Activated T-cell treated with anti-CD3 and anti-CD28 coated beads, Interleukin-2, amount 50 U/mL, for 72 hours (primary cell): ENCODE measurements around the gene MDFI. TPM values are rescaled to one million over a fixed set of nuclear protein-coding genes. Genes with fewer than 3 reads are reported as not detected.

ENCODE experiments used
- ATAC-seq, 2 donors: fragments of 150-1000 bp; cut with Tn5 transposase; replicated peaks in 1 of 2; 2 replicates each; pipeline ENCODE4 v1.10.0; 2021; ENCODE audit warnings: moderate library complexity in 2 of 2, mild to moderate bottlenecking in 1 of 2
- DNase-seq, 2 donors: peaks; one replicate each; pipeline ENCODE4 v3.0.0; 2021 to 2022; ENCODE audit warnings: mixed read lengths in 1 of 2
- H3K27ac Mint-ChIP-seq: one replicate; pipeline ENCODE4 v1.8.0; 2022; ENCODE audit warnings: mild to moderate bottlenecking, moderate library complexity, mixed read lengths
- H3K27me3 Mint-ChIP-seq: one replicate; pipeline ENCODE4 v1.8.0; 2022; ENCODE audit warnings: low read depth, mixed read lengths
- H3K36me3 Mint-ChIP-seq, 2 donors: one replicate each; pipeline ENCODE4 v1.8.0; 2022; ENCODE audit warnings: mixed read lengths in 2 of 2, mild to moderate bottlenecking in 1 of 2; ENCODE audit not compliant: insufficient read depth in 2 of 2
- H3K4me1 Mint-ChIP-seq: one replicate; pipeline ENCODE4 v1.8.0; 2022; ENCODE audit warnings: low read depth, mixed read lengths
- H3K4me3 Mint-ChIP-seq, 2 donors: one replicate each; pipeline ENCODE4 v1.8.0; 2022; ENCODE audit warnings: mild to moderate bottlenecking in 2 of 2, mixed read lengths in 2 of 2, moderate library complexity in 2 of 2
- H3K9me3 Mint-ChIP-seq, 2 donors: one replicate each; pipeline ENCODE4 v1.8.0; 2022; ENCODE audit warnings: mixed read lengths in 2 of 2
- total RNA-seq, 2 donors: library from RNA; stranded (reverse); gene quantifications; one replicate each; pipeline ENCODE4 v1.2.3, GENCODE V29; 2022

Gene MDFI
- total RNA-seq, 2 donors from 2014 or later = not detected

GRCh38 chr6:41629128-41629527, 9.1 kb upstream of the MDFI start:
- Mint-ChIP-seq H3K27me3 (peaks cover 7% of the 10 kb centered on the region), H3K27ac (no peak overlapping the region), H3K4me1 (peaks cover 12% of the 10 kb centered on the region), H3K36me3 (no peaks in the 10 kb centered on the region), H3K9me3 (no peaks in the 10 kb centered on the region), H3K4me3 (no peak overlapping the region)
- DNase-seq = no peak
- no peak for ATAC-seq

GRCh38 chr6:41630069-41630468, 8.2 kb upstream of the MDFI start:
- peaks cover 10% of the 10 kb centered on the region for H3K4me1 Mint-ChIP-seq
- H3K9me3 Mint-ChIP-seq = no peaks in the 10 kb centered on the region
- H3K36me3 Mint-ChIP-seq = no peaks in the 10 kb centered on the region
- H3K27ac Mint-ChIP-seq = no peak overlapping the region
- no peak for DNase-seq
- no peak for ATAC-seq
- H3K27me3 Mint-ChIP-seq = peaks cover 16% of the 10 kb centered on the region
- no peak overlapping the region for H3K4me3 Mint-ChIP-seq

- no peak for ATAC-seq
- no peak overlapping the region for H3K27ac Mint-ChIP-seq
- peaks cover 4% of the 10 kb centered on the region for H3K4me1 Mint-ChIP-seq
- H3K36me3 Mint-ChIP-seq = no peaks in the 10 kb centered on the region
- DNase-seq = no peak
- peaks cover 25% of the 10 kb centered on the region for H3K27me3 Mint-ChIP-seq
- no peaks in the 10 kb centered on the region for H3K9me3 Mint-ChIP-seq
- H3K4me3 Mint-ChIP-seq = no peak overlapping the region
Observed at GRCh38 chr6:41630946-41631345, 7.3 kb upstream of the MDFI start.

- no peaks in the 10 kb centered on the region for H3K36me3 Mint-ChIP-seq
Observed at GRCh38 chr6:41633056-41633634, 5.1 kb upstream of the MDFI start.

GRCh38 chr6:41634657-41635056, 3.6 kb upstream of the MDFI start:
- ATAC-seq = no peak
- Mint-ChIP-seq H3K36me3 (no peaks in the 10 kb centered on the region), H3K27me3 (peaks cover 46% of the 10 kb centered on the region), H3K4me1 (peaks cover 6% of the 10 kb centered on the region), H3K27ac (no peak overlapping the region), H3K9me3 (no peaks in the 10 kb centered on the region), H3K4me3 (no peak overlapping the region)
- no peak for DNase-seq

More at GRCh38 chr6:41633056-41633634, 5.1 kb upstream of the MDFI start:
- DNase-seq (no peak), ATAC-seq (no peak)
- H3K4me1 Mint-ChIP-seq = peaks cover 6% of the 10 kb centered on the region
- no peak overlapping the region for H3K4me3 Mint-ChIP-seq
- H3K27ac Mint-ChIP-seq = no peak overlapping the region
- no peaks in the 10 kb centered on the region for H3K9me3 Mint-ChIP-seq
- H3K27me3 Mint-ChIP-seq = peaks cover 38% of the 10 kb centered on the region

GRCh38 chr6:41635365-41635764, 2.9 kb upstream of the MDFI start:
- ATAC-seq (no peak), DNase-seq (no peak)
- H3K4me1 Mint-ChIP-seq = peaks cover 6% of the 10 kb centered on the region
- H3K9me3 Mint-ChIP-seq = no peaks in the 10 kb centered on the region
- no peak overlapping the region for H3K27ac Mint-ChIP-seq
- H3K4me3 Mint-ChIP-seq = no peak overlapping the region
- peaks cover 53% of the 10 kb centered on the region for H3K27me3 Mint-ChIP-seq
- no peaks in the 10 kb centered on the region for H3K36me3 Mint-ChIP-seq

GRCh38 chr6:41636833-41637193, 1.5 kb upstream of the MDFI start:
- H3K27ac Mint-ChIP-seq = no peak overlapping the region
- no peaks in the 10 kb centered on the region for H3K9me3 Mint-ChIP-seq
- H3K27me3 Mint-ChIP-seq = peaks cover 64% of the 10 kb centered on the region
- ATAC-seq (no peak), DNase-seq (no peak)
- no peaks in the 10 kb centered on the region for H3K36me3 Mint-ChIP-seq
- H3K4me1 Mint-ChIP-seq = peaks cover 6% of the 10 kb centered on the region
- H3K4me3 Mint-ChIP-seq = no peak overlapping the region

GRCh38 chr6:41637194-41638001, 870 bp upstream of the MDFI start:
- Mint-ChIP-seq H3K36me3 (no peaks in the 10 kb centered on the region), H3K27ac (no peak overlapping the region), H3K9me3 (no peaks in the 10 kb centered on the region), H3K27me3 (peaks cover 67% of the 10 kb centered on the region), H3K4me3 (peak overlapping the region; percentile 73 to 74), H3K4me1 (peaks cover 6% of the 10 kb centered on the region)
- DNase-seq (no peak), ATAC-seq (no peak)

- Mint-ChIP-seq H3K9me3 (no peaks in the 10 kb centered on the region), H3K36me3 (no peaks in the 10 kb centered on the region)
Observed at GRCh38 chr6:41638935-41639808, 904 bp downstream of the MDFI start.

GRCh38 chr6:41639809-41640371, 1.6 kb downstream of the MDFI start:
- DNase-seq = no peak
- Mint-ChIP-seq H3K4me3 (peak overlapping the region; percentile 10 to 46), H3K4me1 (peaks cover 6% of the 10 kb centered on the region), H3K27me3 (peaks cover 61% of the 10 kb centered on the region), H3K27ac (no peak overlapping the region), H3K9me3 (no peaks in the 10 kb centered on the region), H3K36me3 (no peaks in the 10 kb centered on the region)
- ATAC-seq = no peak

More at GRCh38 chr6:41638935-41639808, 904 bp downstream of the MDFI start:
- Mint-ChIP-seq H3K4me1 (peaks cover 6% of the 10 kb centered on the region), H3K27me3 (peaks cover 68% of the 10 kb centered on the region), H3K4me3 (peak overlapping the region in 1 of 2 donors; percentile 50), H3K27ac (no peak overlapping the region)
- DNase-seq = no peak
- ATAC-seq = no peak

GRCh38 chr6:41640426-41640825, 2.2 kb downstream of the MDFI start:
- peaks cover 55% of the 10 kb centered on the region for H3K27me3 Mint-ChIP-seq
- H3K4me3 Mint-ChIP-seq = no peak overlapping the region
- no peak overlapping the region for H3K27ac Mint-ChIP-seq
- DNase-seq (no peak), ATAC-seq (no peak)
- H3K9me3 Mint-ChIP-seq = no peaks in the 10 kb centered on the region
- H3K4me1 Mint-ChIP-seq = peaks cover 6% of the 10 kb centered on the region
- no peaks in the 10 kb centered on the region for H3K36me3 Mint-ChIP-seq

- peaks cover 46% of the 10 kb centered on the region for H3K27me3 Mint-ChIP-seq
- H3K27ac Mint-ChIP-seq = no peak overlapping the region
- H3K36me3 Mint-ChIP-seq = no peaks in the 10 kb centered on the region
- no peaks in the 10 kb centered on the region for H3K9me3 Mint-ChIP-seq
- ATAC-seq (no peak), DNase-seq (no peak)
- H3K4me3 Mint-ChIP-seq = no peak overlapping the region
- H3K4me1 Mint-ChIP-seq = peaks cover 6% of the 10 kb centered on the region
Observed at GRCh38 chr6:41641352-41641925, 3.2 kb downstream of the MDFI start.
